Esophagus mucosa (tissue), 1 donor: ENCODE results near the gene AFDN. TPM values are rescaled to one million over a fixed set of nuclear protein-coding genes. Genes with fewer than 3 reads are reported as not detected.

Experiments used
- ATAC-seq: fragments of 200-7000 bp; cut with Tn5 transposase; one replicate; pipeline ENCODE4 v1.9.1; 2020
- total RNA-seq: library from RNA; stranded (reverse); gene quantifications from one replicate; pipeline ENCODE4 v1.2.4, GENCODE V29; 2023
- donor health status: DM: yes; HTN: yes; CAD: no.

AFDN gene
- total RNA-seq, 1 donor from 2014 or later: 134 TPM

DNA sequence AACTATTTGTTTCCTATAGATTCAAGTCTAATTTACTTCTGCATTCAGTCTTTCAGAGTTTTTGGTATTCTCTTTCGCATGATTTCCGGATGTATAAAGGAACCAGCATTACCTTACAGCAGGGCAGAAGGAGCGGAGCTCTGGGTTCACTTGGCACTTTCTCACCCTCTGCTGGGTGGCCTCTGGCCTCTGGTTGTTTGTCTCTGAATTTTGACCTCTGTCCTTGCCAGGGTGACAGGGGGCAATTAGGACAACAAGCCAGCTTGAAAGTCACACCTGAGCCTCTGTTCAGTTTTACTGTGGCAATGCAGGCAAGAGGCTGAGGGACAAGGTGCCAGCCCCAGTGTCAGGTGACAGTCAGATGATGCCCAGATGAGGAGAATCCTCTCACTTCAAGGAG, 101.4 kb downstream of the AFDN start:
- no peak for ATAC-seq

DNA sequence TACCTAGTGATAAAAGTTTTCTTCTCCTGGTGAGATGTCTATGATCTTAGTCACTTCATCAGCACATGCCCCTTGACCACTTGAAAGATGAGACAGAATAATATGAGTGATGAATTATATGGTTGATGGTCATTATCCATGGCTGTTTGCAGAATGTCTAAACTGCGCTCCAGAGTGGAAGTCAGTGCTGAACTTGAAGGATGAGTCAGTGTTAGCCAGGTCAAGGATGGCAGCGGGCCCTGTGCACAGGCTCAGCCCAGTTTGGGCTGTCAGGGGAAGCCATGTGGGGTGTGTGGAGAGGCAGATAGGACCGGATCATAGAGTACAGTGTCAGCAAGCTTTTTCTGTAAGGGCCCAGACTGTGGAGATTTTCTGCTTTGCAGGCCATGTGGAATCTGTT, 103.6 kb downstream of the AFDN start:
- ATAC-seq: no peak

DNA sequence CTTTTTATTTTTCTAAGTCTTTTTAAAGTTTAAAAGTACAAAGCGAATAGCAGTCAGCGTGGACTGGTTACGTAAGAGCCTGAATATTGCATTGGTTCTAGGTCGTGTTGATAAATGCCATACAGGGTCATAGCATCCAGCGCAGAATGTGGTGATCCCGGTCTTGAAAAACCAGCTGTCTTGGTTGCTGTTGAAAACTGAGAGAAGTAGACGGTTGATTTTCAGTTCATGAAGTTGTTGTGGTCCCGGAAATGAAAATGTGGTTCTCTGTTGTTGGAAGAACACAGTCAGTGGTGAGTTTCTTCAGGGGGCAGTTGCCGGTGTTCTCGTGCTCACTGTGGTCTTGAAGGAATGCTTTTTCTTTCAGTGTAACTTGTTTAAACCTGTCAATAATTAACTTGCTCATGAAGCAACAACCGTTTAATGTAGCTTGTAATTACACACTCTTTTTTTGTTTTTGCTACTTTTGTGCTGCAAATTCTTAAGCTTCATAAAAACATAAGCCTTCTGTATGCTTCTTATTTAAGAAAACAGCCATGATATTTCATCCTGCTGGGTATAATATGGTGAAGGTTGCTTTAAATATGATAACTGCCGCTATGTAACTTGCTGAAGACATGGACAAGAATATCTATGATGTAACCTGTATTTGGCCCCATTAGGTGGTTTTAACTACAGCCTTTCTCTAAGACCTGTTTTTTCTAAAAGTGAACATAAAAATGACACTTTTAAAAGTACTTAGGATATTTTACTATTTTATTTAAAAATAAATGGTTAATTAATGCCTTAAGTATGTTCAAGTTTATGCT, 106.0 kb downstream of the AFDN start:
- ATAC-seq: no peak

DNA sequence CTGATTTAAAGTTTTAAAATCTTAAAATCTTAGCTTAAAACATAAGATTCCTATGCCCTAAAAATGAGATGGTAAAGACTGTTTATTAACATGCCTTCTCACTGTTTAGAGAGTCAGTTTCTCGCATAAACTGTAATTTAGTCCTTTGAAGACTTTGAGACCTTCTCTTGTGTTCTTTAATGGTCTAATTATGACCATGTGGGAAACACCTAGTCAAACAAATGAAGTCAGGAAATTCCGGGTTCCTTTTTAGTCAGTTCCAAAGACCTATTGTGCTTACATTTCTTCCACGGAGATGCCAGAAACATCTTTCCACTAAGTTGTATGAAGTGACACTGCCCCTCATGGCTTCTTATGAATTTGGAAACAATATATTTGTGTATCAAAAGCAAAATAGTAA, 106.6 kb downstream of the AFDN start:
- no peak for ATAC-seq

DNA sequence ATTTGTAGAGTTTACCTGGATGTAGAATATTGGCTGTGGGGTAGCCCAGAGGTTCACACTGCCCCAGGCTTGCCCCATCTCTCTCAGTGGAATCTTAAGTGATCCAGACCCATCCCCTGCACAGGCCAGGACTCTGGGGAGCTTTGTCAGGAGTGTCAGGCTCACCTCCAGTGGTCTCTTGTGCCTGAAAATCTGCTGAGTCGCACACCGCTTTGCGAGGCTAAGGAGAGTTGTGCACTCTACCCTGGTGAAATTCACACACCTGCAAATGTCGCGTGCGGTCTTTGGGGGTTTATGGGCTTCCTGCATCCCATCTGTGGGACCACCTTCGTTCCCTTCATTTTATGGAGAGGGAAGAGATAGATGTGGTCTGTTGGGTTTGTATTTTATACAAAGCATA, 107.1 kb downstream of the AFDN start:
- no peak for ATAC-seq

DNA sequence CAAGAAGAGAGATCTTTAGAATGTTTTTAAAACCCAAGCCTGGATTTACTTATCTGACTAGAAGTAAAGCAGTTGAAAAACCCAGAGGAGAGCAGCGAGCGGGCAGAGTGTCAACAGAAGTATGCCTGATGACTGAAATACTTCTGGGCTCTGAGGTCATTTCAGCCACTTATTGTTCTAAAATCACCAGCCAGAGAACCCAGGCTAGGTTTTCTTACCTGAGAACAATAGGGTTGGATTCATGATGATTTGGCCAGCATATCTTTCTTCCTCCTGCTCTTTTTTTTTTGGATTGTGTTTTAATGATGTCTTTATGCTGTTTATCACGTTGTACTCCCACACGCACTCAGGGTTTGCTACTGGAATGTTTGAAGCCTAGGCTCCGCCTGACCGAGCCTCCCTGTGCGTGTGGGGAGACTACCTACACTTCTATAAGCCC, 107.7 kb downstream of the AFDN start:
- ATAC-seq: no peak

DNA sequence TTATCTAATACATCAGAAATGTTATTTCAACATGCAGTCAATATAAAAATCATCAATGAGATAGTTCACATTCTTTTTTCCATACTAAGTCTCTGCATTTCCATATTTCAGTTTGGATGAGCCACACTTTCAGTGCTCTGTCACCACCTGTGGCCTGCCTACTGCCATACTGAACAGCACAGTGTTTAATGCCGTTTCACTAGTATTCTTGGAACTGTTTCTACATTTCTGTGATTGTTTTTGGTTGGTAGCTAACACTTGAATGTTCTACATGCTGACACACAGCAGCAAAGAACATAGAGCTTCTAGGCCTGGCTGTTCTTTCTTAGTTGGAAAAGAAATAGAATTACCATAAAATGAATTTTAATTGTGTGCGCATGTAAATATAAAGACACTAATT, 109.3 kb downstream of the AFDN start:
- ATAC-seq: no peak

DNA sequence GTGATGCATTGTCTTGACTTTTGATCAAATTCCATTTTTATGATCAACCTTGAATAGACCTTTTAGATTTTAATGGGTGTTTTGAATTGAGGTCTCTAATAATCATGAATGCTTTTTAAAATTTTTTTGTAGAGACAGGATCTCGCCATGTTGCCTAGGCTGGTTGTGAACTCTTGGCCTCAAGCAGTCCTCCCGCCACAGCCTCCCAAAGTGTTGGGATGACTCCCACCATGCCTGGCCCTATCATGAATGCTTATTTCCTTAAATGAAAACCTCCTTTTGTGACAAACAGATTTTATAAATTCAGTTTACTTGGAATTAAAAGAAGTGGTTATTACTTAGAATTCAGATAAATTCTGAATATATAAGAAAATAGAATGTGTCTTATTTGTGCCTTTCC, 110.6 kb downstream of the AFDN start:
- no peak for ATAC-seq

DNA sequence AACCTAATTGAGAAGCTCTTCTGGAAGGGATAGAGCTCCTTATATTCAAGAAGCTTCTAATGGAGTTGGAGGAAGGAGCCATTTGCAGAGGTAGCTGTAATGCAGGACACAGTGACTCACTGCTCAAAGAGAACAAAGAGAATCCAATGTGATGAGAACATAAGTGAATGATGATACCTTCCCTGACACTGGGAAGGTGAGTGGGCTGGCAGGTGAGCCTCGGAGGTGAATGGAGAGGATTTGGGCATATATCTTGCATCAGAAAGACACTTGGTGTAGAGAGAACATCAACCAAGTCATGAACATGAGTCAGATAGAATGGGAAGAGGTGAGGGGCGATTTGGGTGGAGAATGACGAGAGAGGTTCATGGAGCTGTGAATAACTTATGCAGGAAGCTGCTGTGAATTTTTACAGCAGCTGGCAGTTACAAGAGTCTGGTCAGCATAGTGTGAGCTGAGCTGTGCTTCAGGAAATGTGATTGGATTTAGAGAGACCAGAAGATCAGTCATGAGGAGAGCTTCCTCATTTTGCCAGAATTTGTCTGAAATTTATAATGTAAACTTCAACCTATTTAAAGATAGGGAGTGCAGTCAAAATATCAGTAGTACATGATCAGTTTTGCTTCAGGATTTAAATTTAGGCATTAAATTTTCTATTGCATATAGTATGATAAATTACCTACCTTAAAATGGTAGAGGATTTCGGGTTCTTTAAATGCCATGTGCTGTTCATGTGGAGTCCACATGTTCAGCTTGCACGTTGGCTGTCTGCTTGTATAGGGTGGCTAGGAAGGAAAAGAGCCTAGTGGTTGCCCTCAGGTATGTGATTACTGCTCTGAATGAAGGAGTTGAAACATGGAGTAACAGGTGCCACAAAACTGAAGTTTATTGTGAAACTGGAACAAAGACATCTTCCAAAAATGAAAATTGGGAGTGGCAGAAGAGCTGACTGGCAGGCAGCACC, 111.5 kb downstream of the AFDN start:
- ATAC-seq: peak; percentile 64

DNA sequence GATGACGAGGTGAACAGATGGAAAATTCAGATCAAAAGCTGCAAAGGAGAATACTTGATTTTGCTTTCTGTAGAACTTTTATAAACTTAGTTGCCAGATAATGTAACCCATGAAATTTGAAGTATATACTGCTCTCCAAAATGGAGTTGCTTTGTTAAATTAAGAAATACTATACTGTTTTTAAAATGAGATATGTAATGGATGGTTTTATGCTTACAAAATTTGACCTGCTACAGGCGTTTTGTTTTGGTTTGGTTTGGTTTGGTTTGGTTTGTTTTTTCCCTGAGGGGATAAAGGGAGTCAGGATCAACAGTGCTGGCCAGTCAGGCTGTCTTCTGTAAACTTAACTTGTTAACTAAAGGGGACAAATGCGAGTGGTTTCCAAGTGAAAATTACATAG, 115.1 kb downstream of the AFDN start:
- ATAC-seq: no peak

DNA sequence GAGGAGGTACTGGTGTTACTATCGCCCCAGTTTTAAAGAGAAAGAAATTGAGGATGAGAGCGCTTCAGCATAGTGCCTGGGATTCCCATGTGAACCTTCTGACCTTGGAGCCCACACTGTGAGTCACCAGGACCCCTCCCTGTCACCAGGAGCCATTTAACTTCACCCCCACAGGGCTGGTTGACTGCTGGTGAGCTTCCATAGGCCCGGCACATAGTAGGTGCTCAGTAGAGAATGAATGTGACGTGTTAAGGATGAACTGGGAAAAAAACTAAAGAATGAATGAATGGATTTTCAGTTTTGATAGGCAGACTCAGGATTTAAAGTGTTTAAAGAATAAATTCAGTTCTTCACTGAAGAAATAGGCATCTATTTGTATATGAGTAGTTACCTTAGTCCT, 117.4 kb downstream of the AFDN start:
- ATAC-seq: no peak

DNA sequence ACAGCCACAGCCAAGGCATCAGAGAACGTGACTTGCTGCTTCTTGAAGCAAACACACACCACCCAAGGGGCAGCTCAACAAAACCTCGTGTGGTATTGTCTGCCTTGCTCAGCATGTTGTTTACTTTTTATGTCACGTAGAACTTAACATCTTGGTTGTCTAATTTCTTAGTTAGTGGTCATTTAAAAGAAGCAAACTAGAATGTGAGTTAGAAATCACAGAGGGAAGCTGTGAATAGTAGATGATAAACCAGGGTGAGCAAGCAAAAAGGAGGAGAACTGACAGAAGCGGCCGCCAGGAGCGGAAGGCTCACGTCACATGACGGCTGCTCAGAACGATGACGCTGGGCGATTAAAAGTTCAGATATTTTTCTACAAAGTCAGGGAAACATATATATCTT, 119.3 kb downstream of the AFDN start:
- no peak for ATAC-seq

DNA sequence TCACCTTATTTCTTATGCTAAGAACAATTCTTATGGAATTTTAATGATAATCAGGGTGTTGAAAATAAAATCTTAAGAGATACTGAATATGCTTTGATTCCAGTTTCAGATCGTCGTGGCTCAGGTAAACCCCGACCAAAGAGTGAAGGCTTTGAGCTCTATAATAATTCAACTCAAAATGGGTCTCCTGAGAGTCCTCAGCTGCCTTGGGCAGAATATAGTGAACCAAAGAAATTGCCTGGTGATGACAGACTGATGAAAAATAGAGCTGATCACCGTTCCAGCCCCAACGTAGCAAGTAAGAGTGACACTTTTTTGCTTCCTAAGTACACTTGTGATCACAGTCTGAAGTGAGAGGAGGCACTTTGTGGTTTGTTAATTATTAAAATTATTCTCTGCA, 119.9 kb downstream of the AFDN start:
- ATAC-seq: no peak

DNA sequence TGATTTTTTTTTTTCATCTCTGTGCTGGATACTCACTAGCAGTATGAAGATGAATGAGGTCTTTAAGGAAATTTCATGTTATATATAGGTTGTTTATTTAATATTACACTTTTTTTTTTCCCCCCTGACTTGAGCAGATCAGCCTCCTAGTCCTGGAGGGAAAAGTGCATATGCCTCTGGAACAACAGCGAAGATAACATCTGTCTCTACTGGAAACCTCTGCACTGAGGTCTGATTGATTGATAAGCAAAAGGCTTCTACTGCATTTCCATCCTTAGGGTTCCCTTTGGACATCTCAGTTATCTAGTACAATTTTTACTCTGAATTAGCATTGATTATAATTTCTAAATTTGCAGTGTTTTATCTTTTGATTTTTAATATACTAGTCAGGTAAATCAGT, 121.0 kb downstream of the AFDN start:
- ATAC-seq: no peak

DNA sequence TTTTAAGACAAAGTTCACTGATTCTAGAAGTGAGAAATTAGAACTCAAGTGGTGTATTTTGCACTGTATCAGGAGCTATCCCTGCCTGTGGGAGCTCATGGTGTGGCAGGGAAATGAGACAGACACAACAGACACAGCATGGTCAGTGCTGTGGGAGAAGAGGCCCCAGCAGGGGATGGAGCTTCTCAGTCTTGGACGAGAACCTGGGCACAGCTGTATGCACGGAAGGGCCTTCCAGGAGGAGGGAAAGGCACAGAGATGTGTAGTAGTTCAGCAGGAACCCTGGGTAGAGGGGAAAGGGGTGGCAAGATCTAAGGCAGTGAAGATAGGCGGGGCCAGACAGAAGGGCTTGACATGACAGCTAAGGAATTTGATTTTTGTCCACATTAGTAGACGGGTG, 122.0 kb downstream of the AFDN start:
- no peak for ATAC-seq

DNA sequence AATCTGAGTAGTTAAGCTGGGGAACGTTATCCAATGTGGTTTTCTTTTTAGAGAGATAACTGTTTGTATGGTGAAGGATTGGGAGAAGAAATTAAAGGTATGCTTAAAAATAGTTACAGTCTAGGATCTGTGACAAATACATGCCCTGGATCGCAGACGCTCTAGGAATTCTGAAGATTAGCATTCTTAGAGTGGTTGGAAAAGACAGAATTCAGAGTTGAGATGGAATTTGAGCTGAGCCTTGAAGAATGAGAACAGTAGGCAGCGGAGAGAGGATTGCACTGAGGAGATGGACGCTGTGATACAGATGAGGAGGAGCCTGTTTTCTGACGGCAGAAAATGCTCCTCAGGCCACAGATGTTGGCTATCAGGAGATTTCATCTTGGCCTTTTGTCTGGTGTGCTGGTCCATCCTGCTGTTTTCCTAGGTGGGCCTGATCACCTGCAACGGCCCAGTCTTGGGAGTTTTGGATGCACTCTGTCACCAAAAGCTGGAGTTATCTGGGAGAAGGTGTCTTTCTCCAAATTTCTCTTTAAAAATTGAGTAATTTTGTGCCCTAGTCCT, 122.5 kb downstream of the AFDN start:
- no peak for ATAC-seq

DNA sequence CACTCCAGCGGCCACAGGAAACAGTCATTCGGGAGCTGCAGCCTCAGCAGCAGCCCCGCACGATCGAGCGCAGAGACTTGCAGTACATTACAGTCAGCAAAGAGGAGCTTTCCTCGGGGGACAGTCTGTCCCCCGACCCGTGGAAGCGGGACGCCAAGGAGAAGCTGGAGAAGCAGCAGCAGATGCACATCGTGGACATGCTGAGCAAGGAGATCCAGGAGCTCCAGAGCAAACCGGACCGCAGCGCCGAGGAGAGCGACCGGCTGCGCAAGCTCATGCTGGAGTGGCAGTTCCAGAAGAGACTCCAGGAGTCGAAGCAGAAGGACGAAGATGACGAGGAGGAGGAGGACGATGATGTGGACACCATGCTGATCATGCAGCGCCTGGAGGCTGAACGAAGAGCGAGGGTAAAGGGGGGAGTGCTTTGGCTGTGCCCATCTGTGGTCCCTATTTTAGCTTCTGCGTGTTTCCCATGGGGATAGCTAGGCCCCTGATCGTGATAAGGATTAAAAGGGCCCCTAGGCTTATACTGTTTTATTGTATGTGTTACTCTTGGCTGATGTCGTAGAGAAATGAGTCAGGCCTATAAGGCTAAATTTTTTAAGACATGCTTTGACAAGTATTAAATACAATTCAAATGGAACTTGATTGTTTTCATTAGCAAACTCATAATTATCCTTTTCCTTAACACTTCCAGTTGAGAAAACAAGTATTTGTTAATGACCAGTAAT, 125.2 kb downstream of the AFDN start:
- ATAC-seq: peak; percentile 53

DNA sequence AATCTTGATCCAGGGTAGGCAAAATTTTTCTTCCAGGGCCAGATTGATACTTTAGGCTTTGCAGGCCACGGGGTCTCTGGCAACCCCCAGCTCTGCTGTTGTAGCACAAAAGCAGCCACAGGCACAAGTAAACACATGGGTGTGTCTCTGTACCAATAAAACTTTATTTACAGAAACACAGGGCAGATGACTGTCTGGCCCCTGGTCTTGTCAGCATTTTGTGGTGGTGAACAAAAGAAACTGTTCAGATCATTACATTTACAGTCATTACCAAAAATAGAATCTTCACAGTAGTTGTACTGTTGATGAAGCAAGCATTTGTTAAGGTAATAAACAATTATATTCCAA, 125.8 kb downstream of the AFDN start:
- ATAC-seq: no peak

DNA sequence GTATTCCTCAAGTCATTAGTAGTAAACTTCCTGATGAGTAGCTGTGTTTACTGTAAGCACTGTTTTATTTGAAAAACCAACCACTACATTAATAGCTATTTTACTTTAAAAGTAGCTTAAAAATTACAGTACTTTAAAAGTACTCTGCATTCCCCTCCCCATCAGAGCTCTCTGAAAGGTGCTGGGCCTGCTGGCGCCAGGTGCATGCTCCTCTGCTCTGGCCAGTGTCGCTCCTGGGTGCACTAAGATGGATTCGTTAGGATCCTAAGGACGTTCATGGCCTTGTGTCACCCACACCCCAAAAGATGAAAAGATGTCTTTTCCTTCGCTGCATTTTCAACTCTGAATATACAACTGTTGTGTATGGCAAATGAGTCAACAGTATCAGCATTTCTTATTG, 126.8 kb downstream of the AFDN start:
- no peak for ATAC-seq

DNA sequence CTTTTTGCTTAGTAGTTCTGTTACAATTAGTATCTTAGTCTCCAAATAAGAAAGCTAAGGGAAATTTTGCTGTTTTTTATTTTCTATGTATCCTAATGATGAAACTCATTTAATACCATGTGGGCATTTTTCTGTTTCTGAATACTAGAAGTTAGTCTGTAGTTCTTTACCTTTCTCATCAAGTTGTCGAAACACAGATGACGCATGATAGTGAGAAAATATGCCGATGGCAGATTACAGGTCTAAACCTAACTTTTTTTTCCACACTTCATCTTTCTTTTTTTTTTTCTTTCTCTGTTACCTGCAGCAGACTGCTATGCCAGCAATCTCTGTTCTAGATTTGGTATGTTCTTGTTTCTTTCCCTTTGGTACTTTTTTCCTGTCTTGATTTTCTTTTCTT, 127.4 kb downstream of the AFDN start:
- ATAC-seq: no peak

DNA sequence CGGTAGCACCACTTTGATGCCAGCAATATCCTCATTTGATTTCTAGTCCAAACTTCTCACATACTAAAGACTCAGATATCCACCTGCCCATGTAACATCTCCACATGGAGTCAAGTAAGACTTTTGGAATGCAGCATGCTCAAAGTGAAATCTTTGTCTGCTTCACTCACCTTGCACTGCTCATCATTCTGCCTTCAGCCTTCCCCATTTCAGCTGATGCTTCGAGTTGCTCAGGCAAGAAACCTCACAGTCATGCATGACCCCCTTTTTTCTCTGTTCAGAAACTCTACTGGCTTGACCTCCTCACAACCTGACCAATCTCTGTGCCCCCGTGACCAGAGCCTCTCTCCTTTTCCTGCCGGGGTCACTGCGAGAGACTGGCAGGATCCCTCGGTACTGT, 129.8 kb downstream of the AFDN start:
- ATAC-seq: no peak

DNA sequence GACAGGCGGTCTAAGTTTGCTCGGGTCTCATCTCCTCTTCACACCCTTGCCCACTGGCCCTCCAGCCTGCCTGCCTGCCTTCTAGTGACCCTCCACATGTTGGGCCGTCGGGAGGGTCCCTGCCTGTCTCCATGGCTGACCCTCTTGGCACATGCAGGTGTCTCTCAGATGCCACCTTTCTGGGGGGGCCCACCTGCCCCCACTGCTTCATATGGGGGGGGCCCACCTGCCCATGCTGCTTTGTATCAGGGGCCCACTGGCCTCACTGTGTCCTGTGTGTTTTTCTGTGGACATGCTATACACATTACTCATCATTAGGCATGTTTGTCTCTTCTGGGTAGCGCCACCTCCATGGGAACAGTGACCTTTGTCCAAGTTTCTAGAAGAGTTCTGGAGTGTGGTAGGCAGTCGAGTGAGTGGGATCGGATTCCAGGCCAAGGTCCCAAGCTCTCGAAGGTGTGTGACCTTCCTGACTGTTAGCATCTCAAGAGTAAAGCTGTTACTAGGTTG, 130.3 kb downstream of the AFDN start:
- peak; percentile 44 for ATAC-seq

DNA sequence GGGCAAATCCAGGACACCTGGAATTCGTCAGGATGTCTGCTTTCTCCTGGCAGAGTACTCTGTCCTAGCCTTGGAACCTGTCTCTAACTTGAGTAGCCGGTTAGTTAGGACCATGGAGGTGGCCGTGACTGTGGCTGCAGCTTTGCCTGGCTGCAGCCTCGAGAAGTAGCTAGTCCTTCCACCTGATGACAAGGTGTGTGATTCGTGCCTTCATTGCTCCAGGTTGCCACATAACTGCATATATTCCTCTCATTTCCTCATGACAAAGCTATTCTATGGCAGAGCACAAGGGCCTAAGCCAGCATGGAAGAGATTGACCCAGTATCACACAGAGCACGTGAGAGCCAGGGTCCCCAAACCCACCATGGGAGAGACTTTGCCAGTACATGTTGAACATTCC, 130.9 kb downstream of the AFDN start:
- peak; percentile 61 for ATAC-seq
